DMS153 (cell line): ENCODE data around the gene LCE1E.

ENCODE experiments used
- DNase-seq: peaks from one replicate; lab custom pipeline; 2025; lab: John Stamatoyannopoulos, UW

LCE1E gene

GRCh38 chr1:152777510-152778137 lies 8.4 kb upstream of the LCE1E start:
- no peak for DNase-seq

DNA sequence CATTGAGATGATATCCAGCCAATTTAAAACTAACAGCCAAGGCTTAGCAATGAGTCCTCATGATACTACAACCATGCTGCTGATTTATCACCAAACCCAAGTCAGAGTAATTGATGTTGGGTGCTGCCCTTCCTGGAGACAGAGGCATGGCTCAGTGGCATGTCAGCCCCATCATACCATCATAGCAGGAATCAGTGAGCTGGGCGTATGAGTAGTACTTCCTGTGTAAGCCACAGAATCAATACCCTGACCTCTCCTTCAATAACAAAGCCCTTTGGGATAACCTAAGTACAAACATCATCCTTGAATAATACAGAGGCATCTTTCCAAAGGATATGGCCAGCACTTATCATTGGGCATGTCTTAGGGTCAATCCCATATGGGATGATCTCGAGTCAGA lies 3.0 kb upstream of the LCE1E start:
- no peak for DNase-seq

- DNase-seq = no peak
Observed at GRCh38 chr1:152795686-152796085, 9.6 kb downstream of the LCE1E start.

GRCh38 chr1:152796421-152796820 lies 10.4 kb downstream of the LCE1E start, which contains the start of gene LCE1D:
LCE1D (plus strand) TSS chr1:152796721; CDS start chr1:152797795, 1,074 bp downstream.
- no peak for DNase-seq

DNA sequence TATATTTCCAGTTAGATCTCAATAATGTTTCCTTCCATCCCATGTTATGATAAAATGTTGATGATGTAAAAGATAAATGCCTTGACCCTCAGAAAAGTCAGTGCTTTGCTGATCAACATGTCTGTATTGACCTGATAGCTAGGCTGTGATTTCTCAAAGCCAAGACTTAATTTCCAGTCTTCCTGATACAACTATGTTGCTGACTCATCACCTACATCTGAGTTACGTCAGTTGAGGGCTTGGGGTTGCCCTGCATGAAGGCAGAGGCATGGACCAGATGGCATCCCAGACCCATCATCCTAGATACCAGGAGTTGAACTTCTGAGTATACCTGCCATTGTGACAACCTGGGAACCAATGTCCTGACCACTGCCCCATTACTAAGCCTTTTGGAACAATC lies 15.3 kb downstream of the LCE1E start:
- DNase-seq = no peak

DNA sequence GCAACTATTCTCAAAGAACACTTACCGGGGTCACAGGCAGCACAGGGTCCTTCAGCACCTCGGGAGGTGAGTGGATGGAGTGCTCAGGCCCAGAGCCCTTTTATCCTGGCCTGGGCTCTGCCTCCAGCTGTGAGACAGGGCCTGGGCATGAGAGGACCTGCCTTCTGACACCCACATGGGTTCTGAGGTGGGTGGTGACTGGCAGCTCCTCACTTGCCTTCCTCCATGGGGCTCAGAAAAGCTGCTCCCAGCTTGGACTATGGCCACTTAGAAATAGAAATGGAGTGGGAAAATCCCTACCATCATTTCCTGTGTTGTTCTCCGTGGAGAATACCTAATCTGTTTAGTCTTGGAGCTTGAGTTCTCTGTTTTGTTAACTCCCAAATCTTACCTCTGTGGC lies 20.5 kb downstream of the LCE1E start, which contains the start of gene LCE1C:
Gene LCE1C, minus strand, starts transcription at position 76 of the 400 bp plus-strand sequence. CDS start 1,173 bp downstream, outside the sequence.
- no peak for DNase-seq

DNA sequence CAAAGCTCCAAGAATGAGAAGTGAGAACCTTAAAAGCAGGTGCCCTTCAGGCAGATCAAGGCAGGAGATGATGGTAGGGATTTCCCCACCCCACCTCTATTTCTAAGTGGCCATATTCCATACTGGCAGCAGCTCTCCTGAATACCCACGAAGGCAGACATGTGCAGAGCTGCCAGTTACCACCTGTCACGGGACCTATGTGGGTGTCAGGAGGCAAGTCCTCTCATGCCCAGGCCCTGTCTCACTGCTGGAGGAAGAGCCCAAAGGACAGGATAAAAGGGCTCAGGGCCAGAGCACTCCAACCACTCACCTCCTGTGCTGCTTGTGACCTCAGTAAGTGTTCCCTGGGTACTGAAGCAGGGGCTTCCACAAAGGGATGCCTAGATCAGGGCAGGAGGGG lies 25.0 kb downstream of the LCE1E start:
- no peak for DNase-seq

DNA sequence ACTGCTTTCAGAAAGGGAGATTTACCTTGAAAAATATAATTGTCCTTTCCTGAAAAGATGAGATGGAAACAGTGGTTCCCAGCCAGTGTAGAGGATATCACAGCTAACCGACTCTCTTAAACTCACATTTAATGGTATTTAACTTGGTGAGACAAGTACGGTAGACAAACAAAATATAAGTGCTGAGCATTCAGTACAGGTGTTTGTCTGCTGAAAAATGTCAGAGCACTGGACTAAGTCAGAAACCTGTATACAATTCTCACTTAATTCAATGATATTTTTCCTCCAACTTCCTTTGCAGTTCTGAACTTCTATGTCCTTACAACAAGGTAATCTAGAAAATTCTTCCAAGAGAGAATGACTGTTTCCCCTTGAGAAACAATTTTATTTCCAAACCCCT lies 25.6 kb downstream of the LCE1E start, which contains the start of gene LCE1B:
Gene LCE1B, plus strand, starts transcription at position 301 of the 400 bp plus-strand sequence. CDS start 476 bp downstream, outside the sequence.
- no peak for DNase-seq

DNA sequence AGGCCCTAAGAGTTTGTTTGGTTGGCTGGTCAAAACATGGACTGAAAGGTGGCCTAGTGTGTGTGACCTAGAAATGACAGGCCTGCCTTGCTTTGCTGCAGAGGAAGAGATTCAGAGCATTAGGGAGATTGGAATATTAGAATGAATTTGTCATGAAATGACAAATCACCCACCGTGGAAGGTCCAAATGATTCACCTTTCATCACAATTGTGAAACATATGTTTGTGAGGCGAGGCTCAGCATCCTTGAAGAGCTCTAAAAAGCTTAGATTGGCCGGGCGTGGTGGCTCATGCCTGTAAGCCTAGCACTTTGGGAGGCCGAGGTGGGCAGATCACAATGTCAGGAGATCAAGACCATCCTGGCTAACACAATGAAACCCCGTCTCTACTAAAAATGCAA lies 31.3 kb downstream of the LCE1E start:
- no peak for DNase-seq

DNA sequence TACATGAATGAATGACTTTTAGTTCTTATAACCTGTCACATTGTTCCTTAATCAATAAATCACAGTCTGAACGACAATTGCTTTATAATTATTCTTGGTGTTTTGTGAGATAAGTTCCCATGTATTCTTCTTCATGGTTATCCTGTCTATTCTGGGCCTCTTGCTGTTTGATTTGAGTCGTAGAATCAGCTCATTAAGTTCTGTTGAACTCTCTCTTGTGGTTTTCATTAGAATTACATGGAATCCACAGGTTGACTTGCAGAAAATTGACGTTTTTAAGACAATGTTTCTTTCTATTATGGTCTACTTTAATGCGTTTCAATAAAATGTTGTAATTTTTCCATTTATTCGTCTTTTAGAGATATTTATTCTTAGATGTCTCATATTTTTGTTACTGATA lies 37.2 kb downstream of the LCE1E start:
- no peak for DNase-seq

- no peak for DNase-seq
Observed at GRCh38 chr1:152824964-152825363, 38.9 kb downstream of the LCE1E start.

- no peak for DNase-seq
Observed at GRCh38 chr1:152827173-152827572, 41.1 kb downstream of the LCE1E start, which contains the start of gene LCE1A. LCE1A (plus strand) TSS chr1:152827473; CDS start chr1:152827473, 0 bp downstream.

DNA sequence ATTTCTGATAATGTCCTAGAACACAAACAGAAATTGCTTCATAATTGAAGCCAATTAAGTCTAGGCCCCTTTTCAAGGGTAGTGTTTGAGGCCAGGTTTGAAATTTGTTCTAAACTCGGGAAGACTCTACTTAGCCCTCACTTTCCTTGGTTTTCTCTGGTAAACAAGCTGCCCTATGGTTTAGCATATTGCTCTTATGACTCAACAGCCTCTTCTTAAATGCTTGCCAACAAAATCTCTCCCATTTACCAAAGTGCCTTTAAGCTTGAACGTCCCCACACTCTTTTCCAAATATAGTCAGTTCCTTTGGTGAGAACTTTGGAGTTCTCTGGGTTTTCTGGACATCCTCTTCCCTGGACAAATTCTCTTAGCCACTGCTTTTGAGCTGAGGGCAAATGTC lies 50.8 kb downstream of the LCE1E start:
- no peak for DNase-seq
